ENCODE measurements around the gene OR51G2.
"Not testable (repeated sequence)": the region's sequence is repeated elsewhere in the genome, so short reads cannot be mapped to it uniquely, and the experiment has no call there.

Gene OR51G2

GRCh38 chr11:4919250-4919649 is at the start of gene OR51G2:
Gene OR51G2, minus strand, starts transcription at chr11:4919350. Its CDS starts 3,687 bp downstream, at chr11:4915663.
- no peak for TF ChIP-seq GATA1 (IDR thresholded peaks at IDR 0.05; ENCODE audit: low read depth, low read length)
- TF ChIP-seq POLR2A (IDR thresholded peaks at IDR 0.05; ENCODE audit: low read length): no peak
- no peak for DNase-seq

GRCh38 chr11:4962816-4963215 is 43.7 kb upstream of the OR51G2 start:
- no peak for DNase-seq
- TF ChIP-seq GATA1 (IDR thresholded peaks at IDR 0.05; ENCODE audit: low read depth, low read length) (no peak), POLR2A (IDR thresholded peaks at IDR 0.05; ENCODE audit: low read length) (no peak)

GRCh38 chr11:4960877-4961276 is 41.7 kb upstream of the OR51G2 start:
- DNase-seq: no peak
- no peak for TF ChIP-seq GATA1 (IDR thresholded peaks at IDR 0.05; ENCODE audit: low read depth, low read length)
- TF ChIP-seq POLR2A (IDR thresholded peaks at IDR 0.05; ENCODE audit: low read length): no peak

GRCh38 chr11:4957396-4957795 is 38.2 kb upstream of the OR51G2 start:
- no peak for TF ChIP-seq POLR2A (IDR thresholded peaks at IDR 0.05; ENCODE audit: low read length)
- no peak for TF ChIP-seq GATA1 (IDR thresholded peaks at IDR 0.05; ENCODE audit: low read depth, low read length)
- no peak for DNase-seq

- DNase-seq: not testable (repeated sequence)
Observed at GRCh38 chr11:4955613-4956012, 36.5 kb upstream of the OR51G2 start, which contains the start of gene OR51A2. Gene OR51A2, minus strand, starts transcription at chr11:4955713. Its CDS starts 0 bp downstream, at chr11:4955713.

GRCh38 chr11:4947505-4947904 is 28.4 kb upstream of the OR51G2 start, which contains the start of gene OR51A4:
Gene OR51A4, minus strand, starts transcription at chr11:4947605. Its CDS starts 505 bp downstream, at chr11:4947100.
- no peak for DNase-seq
- TF ChIP-seq GATA1 (IDR thresholded peaks at IDR 0.05; ENCODE audit: low read depth, low read length): no peak
- TF ChIP-seq POLR2A (IDR thresholded peaks at IDR 0.05; ENCODE audit: low read length): no peak

GRCh38 chr11:4936745-4937144 is 17.6 kb upstream of the OR51G2 start:
- DNase-seq: no peak
- no peak for TF ChIP-seq GATA1 (IDR thresholded peaks at IDR 0.05; ENCODE audit: low read depth, low read length)
- TF ChIP-seq POLR2A (IDR thresholded peaks at IDR 0.05; ENCODE audit: low read length): no peak

GRCh38 chr11:4932751-4933150 is 13.6 kb upstream of the OR51G2 start:
- TF ChIP-seq GATA1 (IDR thresholded peaks at IDR 0.05; ENCODE audit: low read depth, low read length) (no peak), POLR2A (IDR thresholded peaks at IDR 0.05; ENCODE audit: low read length) (no peak)
- no peak for DNase-seq

GRCh38 chr11:4926608-4927007 is 7.5 kb upstream of the OR51G2 start:
- DNase-seq: no peak
- TF ChIP-seq GATA1 (IDR thresholded peaks at IDR 0.05; ENCODE audit: low read depth, low read length) (no peak), POLR2A (IDR thresholded peaks at IDR 0.05; ENCODE audit: low read length) (no peak)

GRCh38 chr11:4924239-4924638 is 5.1 kb upstream of the OR51G2 start, which contains the start of gene OR51G1:
Gene OR51G1, minus strand, starts transcription at chr11:4924339. Its CDS starts 0 bp downstream, at chr11:4924339.
- no peak for TF ChIP-seq POLR2A (IDR thresholded peaks at IDR 0.05; ENCODE audit: low read length)
- no peak for TF ChIP-seq GATA1 (IDR thresholded peaks at IDR 0.05; ENCODE audit: low read depth, low read length)

GRCh38 chr11:4922304-4922703 is 3.2 kb upstream of the OR51G2 start:
- TF ChIP-seq GATA1 (IDR thresholded peaks at IDR 0.05; ENCODE audit: low read depth, low read length) (no peak), POLR2A (IDR thresholded peaks at IDR 0.05; ENCODE audit: low read length) (no peak)
- DNase-seq: no peak

More at GRCh38 chr11:4924239-4924638, 5.1 kb upstream of the OR51G2 start, which contains the start of gene OR51G1:
- no peak for DNase-seq

- no peak for DNase-seq
- no peak for TF ChIP-seq POLR2A (IDR thresholded peaks at IDR 0.05; ENCODE audit: low read length)
- no peak for TF ChIP-seq GATA1 (IDR thresholded peaks at IDR 0.05; ENCODE audit: low read depth, low read length)
Observed at GRCh38 chr11:4921796-4922195, 2.6 kb upstream of the OR51G2 start.

GRCh38 chr11:4916581-4916980 is 2.6 kb downstream of the OR51G2 start:
- TF ChIP-seq GATA1 (IDR thresholded peaks at IDR 0.05; ENCODE audit: low read depth, low read length): no peak
- no peak for DNase-seq

- no peak for DNase-seq
- TF ChIP-seq GATA1 (IDR thresholded peaks at IDR 0.05; ENCODE audit: low read depth, low read length) (no peak), POLR2A (IDR thresholded peaks at IDR 0.05; ENCODE audit: low read length) (no peak)
Observed at GRCh38 chr11:4903484-4903883, 15.7 kb downstream of the OR51G2 start, which contains the start of gene OR51A7. Gene OR51A7, plus strand, starts transcription at chr11:4903783. Its CDS starts 3,587 bp downstream, at chr11:4907370.

- DNase-seq: no peak
- TF ChIP-seq POLR2A (IDR thresholded peaks at IDR 0.05; ENCODE audit: low read length) (no peak), GATA1 (IDR thresholded peaks at IDR 0.05; ENCODE audit: low read depth, low read length) (no peak)
Observed at GRCh38 chr11:4891996-4892640, 27.0 kb downstream of the OR51G2 start.

All from erythroblast (primary cell).